GM18507 (cell line): ENCODE results near the gene CLCN7.

Experiments used
- DNase-seq: peaks from one replicate; pipeline ENCODE4 v3.0.0; 2011; ENCODE audit warnings: low read depth; ENCODE audit not compliant: insufficient read length; ENCODE audit errors: extremely low spot score
- FAIRE-seq: peaks from 2 replicates; lab custom pipeline; 2011; peaks lifted over from hg19 to GRCh38; lab: Jason Lieb, UNC

The CLCN7 gene

GRCh38 chr16:1503110-1503955 lies 28.5 kb upstream of the CLCN7 start:
- FAIRE-seq, result no peak
- no peak for DNase-seq

GRCh38 chr16:1502092-1503004 lies 27.5 kb upstream of the CLCN7 start:
- DNase-seq (no peak), FAIRE-seq (no peak)

GRCh38 chr16:1501630-1502029 lies 26.8 kb upstream of the CLCN7 start:
- no peak for DNase-seq

GRCh38 chr16:1500465-1501150 lies 25.8 kb upstream of the CLCN7 start:
- FAIRE-seq (no peak), DNase-seq (no peak)

More at GRCh38 chr16:1501630-1502029, 26.8 kb upstream of the CLCN7 start:
- FAIRE-seq, result no peak

- DNase-seq (no peak), FAIRE-seq (no peak)
Measured at GRCh38 chr16:1499756-1500464, 25.1 kb upstream of the CLCN7 start.

GRCh38 chr16:1498899-1499676 lies 24.3 kb upstream of the CLCN7 start:
- DNase-seq, result no peak
- FAIRE-seq, result no peak

- FAIRE-seq (no peak), DNase-seq (no peak)
Measured at GRCh38 chr16:1497014-1497598, 22.3 kb upstream of the CLCN7 start.

GRCh38 chr16:1496464-1496863 lies 21.6 kb upstream of the CLCN7 start:
- DNase-seq (no peak), FAIRE-seq (no peak)

- no peak for DNase-seq
- no peak for FAIRE-seq
Measured at GRCh38 chr16:1495889-1496262, 21.0 kb upstream of the CLCN7 start.

- DNase-seq (no peak), FAIRE-seq (no peak)
Measured at GRCh38 chr16:1495211-1495888, 20.5 kb upstream of the CLCN7 start.

GRCh38 chr16:1494711-1495110 lies 19.9 kb upstream of the CLCN7 start:
- DNase-seq, result no peak
- FAIRE-seq, result no peak

- DNase-seq, result no peak
- FAIRE-seq, result no peak
Measured at GRCh38 chr16:1494129-1494640, 19.4 kb upstream of the CLCN7 start.

- no peak for DNase-seq
- FAIRE-seq, result no peak
Measured at GRCh38 chr16:1493746-1494094, 18.9 kb upstream of the CLCN7 start.

GRCh38 chr16:1492923-1493745 lies 18.3 kb upstream of the CLCN7 start, which contains the start of gene TELO2:
TSS of gene TELO2 (plus strand) at chr16:1493360. CDS start at chr16:1494282, 922 bp downstream.
- FAIRE-seq (peak; percentile 80), DNase-seq (peak; percentile 95)

GRCh38 chr16:1492082-1492922 lies 17.5 kb upstream of the CLCN7 start:
- DNase-seq, result no peak
- FAIRE-seq, result no peak

- FAIRE-seq, result no peak
- no peak for DNase-seq
Measured at GRCh38 chr16:1491327-1491726, 16.5 kb upstream of the CLCN7 start.
